Suprapubic skin (tissue), 4 donors: Measurements from ENCODE around the gene SGO2.

ENCODE experiments used
- POLR2A ChIP-seq, 2 donors: fragments of 450-650 bp; IDR thresholded peaks; one replicate each; pipeline ENCODE4 v1.6.1; 2017; ENCODE audit warnings: antibody characterized with exemption in 2 of 2, mild to moderate bottlenecking in 2 of 2, moderate library complexity in 2 of 2
- POLR2AphosphoS5 ChIP-seq, 3 donors: sonication (generic); formaldehyde crosslinking; IDR thresholded peaks; one replicate each; pipeline ENCODE4 v1.6.1; 2017; ENCODE audit warnings: antibody characterized with exemption in 3 of 3
- TF ChIP-seq, protein P1 (sequence below), 2 donors: fragments of 200-600 bp in 1 of 2; fragments of 450-650 bp in 1 of 2; sonication (generic) in 1 of 2; IDR thresholded peaks; one replicate each; pipeline ENCODE4 v1.5.1; 2016 to 2019; ENCODE audit warnings: antibody characterized with exemption in 2 of 2, mild to moderate bottlenecking in 1 of 2, moderate library complexity in 1 of 2

DNA sequence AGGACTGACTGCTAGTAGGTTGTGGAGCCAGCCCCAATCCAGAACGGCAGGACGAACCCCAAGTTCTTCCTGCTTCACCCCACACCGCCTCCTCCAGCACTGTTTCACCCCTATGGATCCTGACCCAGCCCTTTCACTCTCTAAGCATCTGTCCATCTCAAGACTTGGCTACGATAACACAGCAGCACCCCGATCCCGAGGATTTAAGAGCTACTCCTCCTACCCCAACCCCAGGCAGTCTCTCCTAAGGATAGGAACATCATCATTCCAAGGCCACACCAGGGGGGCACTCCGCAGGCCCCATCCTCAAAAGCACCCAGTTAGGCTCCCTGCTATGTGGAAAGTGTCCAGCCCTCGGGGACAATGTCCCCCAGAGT is 16.8 kb upstream of the SGO2 start:
- TF ChIP-seq POLR2A (IDR thresholded peaks at IDR 0.05) (no peak), POLR2AphosphoS5 (IDR thresholded peaks at IDR 0.05) (no peak)
- TF ChIP-seq, protein P1, sequence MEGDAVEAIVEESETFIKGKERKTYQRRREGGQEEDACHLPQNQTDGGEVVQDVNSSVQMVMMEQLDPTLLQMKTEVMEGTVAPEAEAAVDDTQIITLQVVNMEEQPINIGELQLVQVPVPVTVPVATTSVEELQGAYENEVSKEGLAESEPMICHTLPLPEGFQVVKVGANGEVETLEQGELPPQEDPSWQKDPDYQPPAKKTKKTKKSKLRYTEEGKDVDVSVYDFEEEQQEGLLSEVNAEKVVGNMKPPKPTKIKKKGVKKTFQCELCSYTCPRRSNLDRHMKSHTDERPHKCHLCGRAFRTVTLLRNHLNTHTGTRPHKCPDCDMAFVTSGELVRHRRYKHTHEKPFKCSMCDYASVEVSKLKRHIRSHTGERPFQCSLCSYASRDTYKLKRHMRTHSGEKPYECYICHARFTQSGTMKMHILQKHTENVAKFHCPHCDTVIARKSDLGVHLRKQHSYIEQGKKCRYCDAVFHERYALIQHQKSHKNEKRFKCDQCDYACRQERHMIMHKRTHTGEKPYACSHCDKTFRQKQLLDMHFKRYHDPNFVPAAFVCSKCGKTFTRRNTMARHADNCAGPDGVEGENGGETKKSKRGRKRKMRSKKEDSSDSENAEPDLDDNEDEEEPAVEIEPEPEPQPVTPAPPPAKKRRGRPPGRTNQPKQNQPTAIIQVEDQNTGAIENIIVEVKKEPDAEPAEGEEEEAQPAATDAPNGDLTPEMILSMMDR (IDR thresholded peaks at IDR 0.05) = no peak
